Ishikawa (cell line): ENCODE results near the gene FAM43A.
A peak's percentile ranks its signal among the peaks of the same experiment; 100 is the strongest.

Source experiments
- CREB1 ChIP-seq: IDR thresholded peaks from 2 replicates; pipeline ENCODE4 v1.6.1; 2012; ENCODE audit warnings: low read depth
- EP300 ChIP-seq: IDR thresholded peaks from 2 replicates; pipeline ENCODE4 v1.6.1; 2012; ENCODE audit warnings: borderline replicate concordance
- FOXM1 ChIP-seq: IDR thresholded peaks from 2 replicates; pipeline ENCODE4 v1.6.1; 2012; ENCODE audit warnings: low read depth, borderline replicate concordance
- MAX ChIP-seq: IDR thresholded peaks from 2 replicates; pipeline ENCODE4 v1.6.1; 2012
- NFIC ChIP-seq: IDR thresholded peaks from 2 replicates; pipeline ENCODE4 v1.6.1; 2012
- RAD21 ChIP-seq: IDR thresholded peaks from 2 replicates; pipeline ENCODE4 v1.6.1; 2012; ENCODE audit warnings: low read depth
- REST ChIP-seq: IDR thresholded peaks from 2 replicates; pipeline ENCODE4 v1.6.1; 2012; ENCODE audit warnings: low read depth, mild to moderate bottlenecking
- TAF1 ChIP-seq: IDR thresholded peaks from 2 replicates; pipeline ENCODE4 v1.6.1; 2012; ENCODE audit warnings: low read depth, mild to moderate bottlenecking
- TEAD4 ChIP-seq: IDR thresholded peaks from 2 replicates; pipeline ENCODE4 v1.6.1; 2012
- YY1 ChIP-seq: IDR thresholded peaks from 2 replicates; pipeline ENCODE4 v1.6.1; 2012; ENCODE audit warnings: low read depth
- ZBTB7A ChIP-seq: IDR thresholded peaks from 2 replicates; pipeline ENCODE4 v1.6.1; 2012; ENCODE audit warnings: low read depth

- TF ChIP-seq NFIC: no peak
- TF ChIP-seq ZBTB7A: no peak
- peak; percentile 31; the same call in 1 of the 2 replicates for TF ChIP-seq RAD21
- TF ChIP-seq EP300: no peak
- TF ChIP-seq TAF1: no peak
- no peak for TF ChIP-seq FOXM1
- TF ChIP-seq MAX: no peak
- TF ChIP-seq REST: no peak
- TF ChIP-seq CREB1: no peak
- TF ChIP-seq YY1: no peak
- TF ChIP-seq TEAD4: no peak
Measured at GRCh38 chr3:194671511-194671899, 14.2 kb upstream of the FAM43A start.
